Stimulated activated CD4-positive, alpha-beta T cell treated with anti-CD3 and anti-CD28 coated beads, Interleukin-4, amount 100 ng/mL, for 24 hours (primary cell): ENCODE results near the gene CDK3.
A peak's percentile ranks its signal among the peaks of the same experiment; 100 is the strongest.
"Not testable (repeated sequence)": the region's sequence is repeated elsewhere in the genome, so short reads cannot be mapped to it uniquely, and the experiment has no call there.

Source experiments
- DNase-seq: peaks from one replicate; pipeline ENCODE4 v3.0.0-alpha.2; 2020

CDK3 gene

DNA sequence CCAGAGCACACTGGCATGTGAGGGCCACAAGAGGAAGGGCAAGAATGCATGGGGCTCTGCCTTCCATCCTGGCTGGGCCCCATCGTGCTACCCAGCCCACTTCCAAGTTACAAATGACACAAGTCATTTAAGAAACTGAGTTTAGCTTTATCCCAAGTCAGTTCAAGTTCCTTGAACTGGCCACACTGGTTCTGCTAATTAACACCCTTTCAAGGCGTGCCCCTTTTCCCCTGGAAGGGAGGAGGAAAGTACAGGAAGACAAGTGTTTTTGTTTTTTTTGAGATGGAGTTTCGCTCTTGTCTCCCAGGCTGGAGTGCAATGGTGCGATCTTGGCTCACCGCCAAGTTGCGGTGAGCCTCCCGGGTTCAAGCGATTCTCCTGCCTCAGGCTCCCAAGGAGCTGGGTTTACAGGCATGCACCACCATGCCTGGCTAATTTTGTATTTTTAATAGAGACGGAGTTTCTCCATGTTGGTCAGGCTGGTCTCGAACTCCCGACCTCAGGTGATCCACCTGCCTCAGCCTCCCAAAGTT, 43.9 kb downstream of the CDK3 start:
- DNase-seq = not testable (repeated sequence)

DNA sequence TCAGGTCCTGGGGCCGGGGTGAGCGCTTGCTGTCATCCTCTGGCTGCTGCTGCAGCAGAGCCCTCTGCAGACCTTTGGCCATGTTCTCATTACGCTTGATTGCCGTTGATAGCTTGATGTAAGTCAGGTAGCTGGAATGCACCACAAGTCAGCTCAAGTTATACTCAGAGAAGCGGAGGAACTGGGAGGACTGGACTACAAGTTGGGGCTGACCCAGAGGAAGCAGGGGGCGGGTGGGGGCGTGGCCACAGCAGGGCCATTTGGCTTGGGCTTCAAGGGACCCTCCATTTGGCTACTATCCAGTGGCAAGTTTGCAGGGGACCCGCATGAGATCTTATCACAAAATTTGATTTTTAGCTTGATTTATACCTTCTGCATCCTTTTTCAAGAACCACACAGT, 45.4 kb downstream of the CDK3 start:
- DNase-seq = no peak

DNA sequence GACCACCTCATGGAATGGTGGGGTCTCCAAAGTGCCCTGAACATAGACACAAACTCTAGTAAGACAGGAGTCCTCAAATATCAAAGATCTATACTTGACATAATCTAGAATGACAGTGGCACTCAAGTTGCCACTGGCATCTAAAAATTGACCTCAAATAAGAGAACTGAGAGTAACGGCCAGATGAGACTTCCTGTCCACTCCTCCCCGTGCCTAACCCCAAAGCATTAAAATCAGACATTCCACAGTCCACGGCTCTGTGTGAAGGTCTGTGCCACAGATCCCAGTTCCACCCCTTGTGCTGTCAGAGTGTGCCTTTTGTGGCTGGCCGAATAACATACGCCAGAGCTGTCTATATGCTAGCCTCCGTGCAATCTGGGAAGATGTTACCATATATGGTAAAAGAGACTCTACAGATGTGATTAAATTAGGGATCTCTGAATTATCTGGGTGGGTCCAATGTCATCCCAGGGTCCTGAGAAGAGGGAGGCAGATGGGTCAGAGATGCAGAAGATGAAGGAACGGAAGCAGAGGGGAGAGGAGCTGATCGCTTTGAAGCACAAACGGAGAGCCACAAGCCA, 47.5 kb downstream of the CDK3 start:
- no peak for DNase-seq

DNA sequence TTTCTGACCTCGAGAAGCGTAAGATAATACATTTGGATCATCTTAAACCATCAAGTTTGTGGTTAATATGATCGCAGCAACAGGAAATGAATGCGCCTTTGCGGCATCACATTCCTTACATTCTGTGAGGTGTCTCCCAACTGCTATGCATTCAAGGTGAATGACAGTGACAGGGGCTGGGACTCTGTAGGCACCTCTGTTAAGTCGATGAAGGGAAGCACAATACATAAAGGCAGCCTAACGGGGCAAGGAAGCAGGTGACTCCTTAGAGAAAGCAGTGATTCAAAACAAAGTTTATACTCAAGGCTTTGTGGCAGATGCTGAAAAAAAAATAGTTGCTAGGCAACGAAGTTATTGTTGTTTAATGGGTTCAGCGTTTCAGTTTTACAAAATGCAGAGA, 48.1 kb downstream of the CDK3 start:
- DNase-seq = no peak

DNA sequence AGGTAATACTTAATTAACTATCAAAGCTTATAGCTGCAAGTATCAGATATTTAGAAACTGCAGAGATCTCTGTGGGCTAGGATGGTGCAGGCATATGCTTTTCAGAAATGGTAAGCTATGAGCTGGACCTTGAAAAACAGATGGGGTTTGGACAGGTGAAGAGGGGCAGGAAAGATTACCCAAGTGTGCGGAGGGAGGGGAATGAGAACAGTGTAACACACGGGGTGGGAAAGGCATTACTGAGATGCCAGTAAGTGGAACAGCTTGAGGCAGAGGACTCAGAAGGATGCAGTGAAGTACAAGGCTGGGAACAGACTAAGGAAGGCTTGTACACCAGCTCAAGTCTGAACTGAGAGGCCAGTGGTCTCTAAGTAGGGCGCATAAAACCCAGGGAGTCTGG, 48.6 kb downstream of the CDK3 start:
- no peak for DNase-seq

DNA sequence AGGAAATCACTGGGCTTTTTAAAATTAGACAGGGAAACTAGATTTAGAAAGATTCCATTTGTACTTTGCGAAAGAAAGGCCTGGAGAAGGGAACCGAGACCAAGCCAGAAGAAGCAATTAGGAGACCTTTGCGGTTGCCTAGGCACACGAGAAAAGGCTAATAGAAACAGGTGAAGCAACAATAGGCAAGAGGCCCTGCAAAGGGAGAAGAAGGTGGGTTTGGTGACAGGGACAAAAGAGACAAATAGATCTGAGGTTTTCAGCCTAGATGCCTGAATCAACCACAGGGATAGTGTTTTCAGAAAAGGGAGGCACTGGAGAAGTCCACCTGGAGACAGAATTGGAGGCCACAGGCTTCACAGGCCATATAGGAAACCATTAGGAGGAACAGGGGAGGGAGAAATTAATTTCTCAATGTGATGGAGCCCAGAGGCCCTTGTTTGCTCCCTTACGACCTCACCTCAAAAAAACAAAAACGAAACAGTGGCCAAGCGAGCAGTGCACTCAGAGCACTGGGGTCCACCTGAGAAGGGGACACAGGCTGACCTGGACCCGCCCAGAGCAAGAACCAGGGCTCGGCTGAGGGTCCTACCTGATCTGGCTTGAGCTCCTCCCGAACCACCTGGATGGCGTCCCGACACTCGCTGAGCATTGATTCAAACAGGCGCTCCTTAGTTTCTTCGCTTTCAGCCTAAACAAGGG, 49.3 kb downstream of the CDK3 start:
- no peak for DNase-seq

DNA sequence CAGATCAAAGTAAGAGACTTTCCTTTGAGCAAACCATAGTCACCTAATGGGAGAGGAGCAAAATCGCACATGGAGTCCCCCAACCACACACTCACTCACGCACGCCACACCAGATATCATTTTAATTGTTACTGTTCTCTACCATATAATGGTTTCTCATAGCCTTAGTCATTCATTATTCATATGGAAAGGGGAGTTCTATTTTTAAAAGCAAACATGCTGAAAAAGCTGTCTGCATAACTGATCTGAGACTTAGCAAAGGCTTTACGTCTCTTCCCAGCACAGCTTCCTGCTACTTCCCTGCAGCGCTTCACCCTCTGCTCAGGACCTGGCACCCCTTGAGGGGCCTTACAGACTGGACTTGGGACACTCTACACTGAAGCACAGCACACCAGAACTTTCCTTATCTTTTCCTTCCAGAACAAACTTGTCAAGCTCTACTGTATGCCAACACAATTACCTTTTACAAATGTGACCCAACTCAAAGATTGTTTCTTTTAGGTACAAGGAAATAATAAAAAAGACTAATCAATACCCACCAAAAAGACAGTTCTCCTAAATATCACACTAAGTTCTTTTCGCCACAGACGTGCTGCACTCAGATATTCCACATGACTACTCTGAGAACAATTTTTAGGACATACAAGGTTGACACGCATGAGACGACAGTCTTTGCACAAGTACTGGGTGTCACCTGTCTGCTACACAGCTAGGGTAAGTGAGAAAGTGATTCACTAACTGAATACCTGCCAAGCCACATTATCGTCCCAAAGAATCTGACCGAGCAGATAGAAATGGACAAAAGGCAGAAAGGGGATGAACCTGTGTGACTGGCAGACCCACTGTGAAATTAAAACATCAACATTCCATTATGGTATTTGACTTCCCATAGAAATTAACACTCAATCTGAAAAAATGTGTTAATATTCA, 50.1 kb downstream of the CDK3 start:
- DNase-seq = no peak

DNA sequence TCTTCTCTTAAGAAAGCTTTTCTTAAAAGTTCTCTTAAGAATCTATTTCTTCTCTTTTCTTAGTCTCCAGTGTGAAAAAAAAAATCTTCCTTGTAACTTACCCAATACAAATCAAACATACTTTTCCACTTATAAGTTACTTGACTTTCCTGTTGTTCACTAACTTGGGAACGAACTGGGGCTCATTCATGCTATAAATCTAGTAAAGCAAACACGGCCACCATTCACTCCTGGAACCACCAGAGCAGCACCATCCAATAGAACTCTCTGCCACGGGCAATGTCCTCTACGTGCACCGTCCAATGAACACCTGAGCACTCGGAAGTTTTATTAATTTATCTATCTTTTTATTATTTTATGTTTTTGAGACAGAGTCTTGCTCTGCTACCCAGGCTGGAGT, 50.9 kb downstream of the CDK3 start:
- DNase-seq = no peak

DNA sequence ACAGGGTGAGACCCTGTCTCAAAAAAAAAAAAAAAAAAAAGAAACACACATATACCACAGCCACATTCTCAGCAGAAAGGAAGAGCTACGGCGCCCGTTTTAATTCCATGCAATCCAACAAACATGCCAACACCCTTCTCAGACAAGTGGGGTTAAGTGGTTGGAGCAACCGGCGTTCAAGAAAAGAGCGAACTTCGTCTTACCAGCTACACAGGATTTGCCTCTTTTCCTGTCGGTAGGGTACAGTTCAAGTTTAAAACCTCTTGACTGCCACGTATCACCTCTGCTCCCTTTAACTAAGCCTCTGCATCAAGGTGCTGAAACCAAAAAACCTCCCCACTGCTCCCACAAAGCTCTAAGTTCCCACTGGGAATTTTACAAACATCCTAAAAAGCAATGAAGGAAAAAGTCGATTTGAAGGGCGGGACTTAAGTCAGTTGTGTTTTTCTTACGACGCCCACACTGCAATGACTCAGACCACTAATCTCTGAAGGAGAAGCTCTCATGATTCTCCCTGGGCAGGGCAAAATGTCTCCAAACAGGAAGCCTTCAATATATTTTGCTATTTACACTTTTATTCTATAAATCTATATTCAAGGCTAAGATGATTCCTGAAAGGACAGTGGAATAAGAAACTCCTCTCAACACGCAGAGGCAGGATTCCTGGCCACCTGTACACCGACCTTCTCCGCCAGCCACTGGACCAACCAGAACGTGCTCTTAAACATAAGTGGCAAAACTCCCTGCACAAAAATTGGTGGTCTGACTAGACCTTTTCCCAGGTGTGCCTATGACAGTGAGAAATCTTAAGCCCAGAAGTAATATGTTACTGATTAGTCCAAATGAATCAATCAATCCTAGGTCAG, 52.8 kb downstream of the CDK3 start:
- DNase-seq = peak; percentile 52

DNA sequence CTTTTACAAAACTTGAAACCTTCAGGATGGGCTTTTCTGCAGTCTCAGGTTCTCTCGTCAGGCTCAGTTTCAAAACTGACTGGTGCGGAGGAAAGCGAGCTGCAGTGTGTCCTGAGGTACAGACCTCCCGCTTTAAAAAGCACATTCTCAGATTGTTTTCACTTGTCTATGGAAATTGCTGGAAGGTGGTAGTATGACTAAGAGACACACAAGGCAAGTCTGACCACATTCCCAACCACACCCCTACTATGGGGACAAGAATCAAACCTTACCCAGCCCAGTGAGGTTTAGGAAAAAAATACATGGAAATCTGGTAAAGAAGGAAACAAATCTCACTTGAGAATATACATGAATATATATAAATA, 53.4 kb downstream of the CDK3 start:
- DNase-seq = no peak
